Keratinocyte (primary cell): Measurements from ENCODE around the gene TACR2. TPM values are rescaled to one million over a fixed set of nuclear protein-coding genes. Genes with fewer than 3 reads are reported as not detected.

Source experiments
- DNase-seq: peaks from one replicate; pipeline ENCODE4 v3.0.0-alpha.2; 2011; ENCODE audit warnings: low read depth, missing footprints, low spot score
- FAIRE-seq: peaks from 2 replicates; lab custom pipeline; 2011; peaks lifted over from hg19 to GRCh38; lab: Jason Lieb, UNC
- H2AFZ ChIP-seq: 2 replicates; pipeline ENCODE4 v1.6.0; 2012; ENCODE audit warnings: low read length, control low read depth, inconsistent platforms; ENCODE audit not compliant: control insufficient read depth
- H3K27ac ChIP-seq: 2 replicates; pipeline ENCODE4 v1.5.1; 2011; ENCODE audit warnings: low read length; ENCODE audit not compliant: control insufficient read depth, insufficient read depth
- H3K27me3 ChIP-seq: 3 replicates; pipeline ENCODE4 v1.6.0; 2011; ENCODE audit warnings: low read length; ENCODE audit not compliant: control insufficient read depth, insufficient read depth; ENCODE audit errors: extremely low read depth
- H3K36me3 ChIP-seq, 2 experiments: 2 replicates in 1 of 2; 3 replicates in 1 of 2; pipeline ENCODE4 v1.5.1; 2011; ENCODE audit warnings: low read length in 2 of 2, mild to moderate bottlenecking in 1 of 2; ENCODE audit not compliant: control insufficient read depth in 2 of 2, insufficient read depth in 2 of 2; ENCODE audit errors: extremely low read depth in 1 of 2
- H3K4me1 ChIP-seq: 3 replicates; pipeline ENCODE4 v1.5.1; 2011; ENCODE audit warnings: low read length; ENCODE audit not compliant: control insufficient read depth, insufficient read depth; ENCODE audit errors: extremely low read depth
- H3K4me2 ChIP-seq: 3 replicates; pipeline ENCODE4 v1.6.0; 2011; ENCODE audit warnings: low read depth, low read length; ENCODE audit not compliant: control insufficient read depth, insufficient read depth; ENCODE audit errors: extremely low read depth
- H3K4me3 ChIP-seq, 3 experiments: fragments of 200-600 bp in 1 of 3; sonication (generic) in 1 of 3; 2 replicates in 2 of 3; 3 replicates in 1 of 3; pipeline ENCODE4 v1.5.1; 2011 to 2016; ENCODE audit warnings: low read length in 3 of 3, mild to moderate bottlenecking in 3 of 3, control low read depth in 2 of 3, inconsistent platforms in 1 of 3, low read depth in 1 of 3, mixed read lengths in 1 of 3, mixed run types in 1 of 3, moderate library complexity in 1 of 3; ENCODE audit not compliant: control insufficient read depth in 2 of 3, insufficient read depth in 2 of 3; ENCODE audit errors: extremely low read depth in 1 of 3
- H3K79me2 ChIP-seq: 2 replicates; pipeline ENCODE4 v1.6.0; 2012; ENCODE audit warnings: low read length; ENCODE audit not compliant: control insufficient read depth, insufficient read depth
- H3K9ac ChIP-seq: 3 replicates; pipeline ENCODE4 v1.6.0; 2011; ENCODE audit warnings: low read length; ENCODE audit not compliant: control insufficient read depth, insufficient read depth; ENCODE audit errors: extremely low read depth
- H3K9me1 ChIP-seq: 3 replicates; pipeline ENCODE4 v1.6.0; 2011; ENCODE audit warnings: low read length; ENCODE audit not compliant: control insufficient read depth, insufficient read depth; ENCODE audit errors: extremely low read depth
- H3K9me3 ChIP-seq: 2 replicates; pipeline ENCODE4 v1.5.1; 2012; ENCODE audit warnings: low read depth, low read length; ENCODE audit not compliant: control insufficient read depth
- H4K20me1 ChIP-seq: 3 replicates; pipeline ENCODE4 v1.6.0; 2011; ENCODE audit warnings: low read length; ENCODE audit not compliant: control insufficient read depth, insufficient read depth; ENCODE audit errors: extremely low read depth
- CTCF ChIP-seq, 3 experiments: IDR thresholded peaks in 1 of 3; conservative IDR thresholded peaks in 1 of 3; optimal IDR thresholded peaks in 1 of 3; 2 replicates in 2 of 3; 3 replicates in 1 of 3; pipeline versions ENCODE3 to v1.5.1; 2011; ENCODE audit warnings: low read length in 3 of 3, mild to moderate bottlenecking in 3 of 3, moderate library complexity in 2 of 3, control low read depth in 1 of 3, inconsistent platforms in 1 of 3; ENCODE audit not compliant: insufficient read depth in 2 of 3; ENCODE audit errors: extremely low read depth in 1 of 3
- EZH2 ChIP-seq: IDR thresholded peaks from one replicate; pipeline ENCODE4 v1.6.1; 2012; ENCODE audit warnings: inconsistent platforms, mild to moderate bottlenecking, low read length, moderate library complexity
- dilution Hi-C: fragments of 300-500 bp; cut with MboI; formaldehyde crosslinking; loops from one replicate; pipeline ENCODE4 v1.7.0; 2020; ENCODE audit warnings: low sequenced_read_pairs; ENCODE audit not compliant: extremely low pct_ligation_motif_present
- polyA plus RNA-seq, 5 experiments: library from polyadenylated mRNA; depleted of rRNA in 3 of 5; stranded (reverse) in 3 of 5; stranded (forward) in 1 of 5; unstranded in 1 of 5; fragments of >200 nt; gene quantifications; 1 replicate in 1 of 5; 2 replicates in 3 of 5; 3 replicates in 1 of 5; pipeline versions ENCODE4 v1.2.1 to v1.2.3, GENCODE V29; 2011 to 2012; ENCODE audit warnings: missing spikeins in 2 of 5, low read depth in 1 of 5, low replicate concordance in 1 of 5

Gene TACR2
- polyA plus RNA-seq, 1 donor (not counting 4 experiments of a cell fraction or from before 2014, with no cell fraction given): 0.07 TPM

GRCh38 chr10:69362471-69362954 lies 54.2 kb downstream of the TACR2 start:
- H3K4me2 ChIP-seq: peak overlapping the region; percentile 43
- TF ChIP-seq CTCF (optimal IDR thresholded peaks at IDR 0.05 in 1 of 3, IDR thresholded peaks at IDR 0.05 in 1 of 3, conservative IDR thresholded peaks at IDR 0.05 in 1 of 3; ENCODE audit: extremely low read depth in 1 of 3, insufficient read depth in 2 of 3, low read length in 3 of 3): no peak
- no peak for TF ChIP-seq EZH2
- peaks cover 29% of the 10 kb centered on the region for H3K79me2 ChIP-seq
- peaks cover 14% of the 10 kb centered on the region for H3K9me1 ChIP-seq
- H3K36me3 ChIP-seq: peaks cover 30 to 35% of the 10 kb centered on the region in 2 experiments
- H3K27ac ChIP-seq: peak overlapping the region; percentile 52
- H2AFZ ChIP-seq: no peak overlapping the region
- peak overlapping the region; percentile 34 for H3K9ac ChIP-seq
- H3K9me3 ChIP-seq: no peaks in the 10 kb centered on the region
- dilution Hi-C loops: no loop called here
- FAIRE-seq (peak; percentile 46), DNase-seq (no peak)
- no peak overlapping the region for H3K4me3 ChIP-seq
- no peaks in the 10 kb centered on the region for H4K20me1 ChIP-seq
- H3K4me1 ChIP-seq: peaks cover 53% of the 10 kb centered on the region
- H3K27me3 ChIP-seq: no peaks in the 10 kb centered on the region

- Histone ChIP-seq H3K4me2 (peak overlapping the region; percentile 51), H3K27ac (no peak overlapping the region)
- dilution Hi-C loops: no loop called here
These were observed 55.5 kb downstream of the TACR2 start for GRCh38 chr10:69361303-69361614.

More at GRCh38 chr10:69361303-69361614, 55.5 kb downstream of the TACR2 start:
- no peak for FAIRE-seq
- H2AFZ ChIP-seq: no peak overlapping the region
- peaks cover 14% of the 10 kb centered on the region for H3K9me1 ChIP-seq
- H4K20me1 ChIP-seq: no peaks in the 10 kb centered on the region
- H3K36me3 ChIP-seq: peaks cover 21 to 32% of the 10 kb centered on the region in 2 experiments
- no peaks in the 10 kb centered on the region for H3K9me3 ChIP-seq
- no peaks in the 10 kb centered on the region for H3K27me3 ChIP-seq
- H3K79me2 ChIP-seq: peaks cover 38% of the 10 kb centered on the region
- no peak overlapping the region for H3K9ac ChIP-seq
- DNase-seq: no peak
- peaks cover 53% of the 10 kb centered on the region for H3K4me1 ChIP-seq
- TF ChIP-seq EZH2: no peak
- no peak for TF ChIP-seq CTCF (optimal IDR thresholded peaks at IDR 0.05 in 1 of 3, IDR thresholded peaks at IDR 0.05 in 1 of 3, conservative IDR thresholded peaks at IDR 0.05 in 1 of 3; ENCODE audit: extremely low read depth in 1 of 3, insufficient read depth in 2 of 3, low read length in 3 of 3)
- no peak overlapping the region for H3K4me3 ChIP-seq
